Neural cell (in vitro differentiated cells): ENCODE data around the gene SLN. TPM values are rescaled to one million over a fixed set of nuclear protein-coding genes. Genes with fewer than 3 reads are reported as not detected.

ENCODE experiments used
- H2AFZ ChIP-seq: fragments of 200-600, 300-800 bp; sonication (generic), shearing (Covaris generic); 2 replicates; pipeline ENCODE4 v1.6.0; 2014; ENCODE audit warnings: low read depth, mild to moderate bottlenecking, antibody characterized with exemption, low read length, moderate library complexity
- H3F3A ChIP-seq: fragments of 200-600 bp; shearing (Covaris generic); 2 replicates; pipeline ENCODE4 v1.6.1; 2016; ENCODE audit warnings: mild to moderate bottlenecking, moderate library complexity, mixed read lengths, antibody characterized with exemption, low read length; ENCODE audit not compliant: insufficient read depth, poor library complexity, severe bottlenecking
- H3K27ac ChIP-seq: fragments of 200-600, 300-800 bp; sonication (generic), shearing (Covaris generic); 2 replicates; pipeline ENCODE4 v1.5.1; 2014; ENCODE audit warnings: mild to moderate bottlenecking, low read length, moderate library complexity
- H3K27me3 ChIP-seq: fragments of 300-800, 200-600 bp; sonication (generic), shearing (Covaris generic); 2 replicates; pipeline ENCODE4 v1.6.0; 2014; ENCODE audit warnings: mild to moderate bottlenecking, low read depth, low read length, moderate library complexity; ENCODE audit not compliant: insufficient read depth
- H3K36me3 ChIP-seq: fragments of 300-800, 200-600 bp; sonication (generic), shearing (Covaris generic); 2 replicates; pipeline ENCODE4 v1.5.1; 2014; ENCODE audit warnings: mild to moderate bottlenecking, antibody characterized with exemption, low read length, moderate library complexity; ENCODE audit not compliant: insufficient read depth
- H3K4me2 ChIP-seq: fragments of 300-800, 200-600 bp; sonication (generic), shearing (Covaris generic); 2 replicates; pipeline ENCODE4 v1.6.0; 2014; ENCODE audit warnings: mild to moderate bottlenecking, low read length
- H3K4me3 ChIP-seq: fragments of 300-800, 200-600 bp; sonication (generic), shearing (Covaris generic); 2 replicates; pipeline ENCODE4 v1.5.1; 2014; ENCODE audit warnings: mild to moderate bottlenecking, low read length, moderate library complexity
- H3K79me2 ChIP-seq: fragments of 200-600 bp; shearing (Covaris generic); replicated peaks from 2 replicates; pipeline ENCODE4 v1.6.0; 2014; ENCODE audit warnings: mild to moderate bottlenecking, low read length, moderate library complexity; ENCODE audit not compliant: insufficient read depth
- H3K9ac ChIP-seq: fragments of 300-800, 200-600 bp; sonication (generic), shearing (Covaris generic); 2 replicates; pipeline ENCODE4 v1.6.1; 2016; ENCODE audit warnings: mild to moderate bottlenecking, low read length, mixed read lengths
- H3K9me2 ChIP-seq: fragments of 200-600 bp; shearing (Covaris generic); 2 replicates; pipeline ENCODE4 v1.6.1; 2016; ENCODE audit warnings: mild to moderate bottlenecking, low read length, mixed read lengths; ENCODE audit not compliant: insufficient read depth
- H3K9me3 ChIP-seq: fragments of 200-600, 300-800 bp; sonication (generic), shearing (Covaris generic); 2 replicates; pipeline ENCODE4 v1.6.1; 2016; ENCODE audit warnings: mild to moderate bottlenecking, mixed run types, low read length, moderate library complexity, mixed read lengths
- H4K20me1 ChIP-seq: fragments of 200-600 bp; shearing (Covaris generic); 2 replicates; pipeline ENCODE4 v1.6.1; 2016; ENCODE audit warnings: mild to moderate bottlenecking, mixed run types; ENCODE audit not compliant: insufficient read depth
- CTCF ChIP-seq: fragments of 450-650 bp; IDR thresholded peaks from 2 replicates; pipeline ENCODE4 v1.5.1; 2014; ENCODE audit warnings: antibody characterized with exemption, mild to moderate bottlenecking, moderate library complexity; ENCODE audit not compliant: poor library complexity, severe bottlenecking
- EP300 ChIP-seq: fragments of 450-650 bp; conservative IDR thresholded peaks from 2 replicates; pipeline ENCODE4 v1.6.1; 2014; ENCODE audit warnings: antibody characterized with exemption, mild to moderate bottlenecking, moderate library complexity; ENCODE audit not compliant: poor library complexity, severe bottlenecking
- EZH2 ChIP-seq: fragments of 200-600, 300-800 bp; shearing (Covaris generic), sonication (generic); IDR thresholded peaks from 2 replicates; pipeline ENCODE4 v1.6.1; 2014; ENCODE audit warnings: antibody characterized with exemption, low read length, borderline replicate concordance, mild to moderate bottlenecking; ENCODE audit not compliant: insufficient read depth, poor library complexity, severe bottlenecking
- MXI1 ChIP-seq: fragments of 450-650 bp; conservative IDR thresholded peaks from 2 replicates; pipeline ENCODE4 v1.6.1; 2014; ENCODE audit warnings: antibody characterized with exemption, mild to moderate bottlenecking; ENCODE audit not compliant: poor library complexity, severe bottlenecking
- POLR2AphosphoS5 ChIP-seq: IDR thresholded peaks from 2 replicates; pipeline ENCODE4 v1.6.1; 2012
- RAD21 ChIP-seq: fragments of 450-650 bp; conservative IDR thresholded peaks from 2 replicates; pipeline ENCODE4 v1.6.1; 2014; ENCODE audit warnings: antibody characterized with exemption, mild to moderate bottlenecking, moderate library complexity
- SMC3 ChIP-seq: fragments of 450-650 bp; conservative IDR thresholded peaks from 2 replicates; pipeline ENCODE4 v1.6.1; 2014; ENCODE audit warnings: antibody characterized with exemption, mild to moderate bottlenecking, moderate library complexity; ENCODE audit not compliant: poor library complexity
- TAF1 ChIP-seq: IDR thresholded peaks from 2 replicates; pipeline ENCODE4 v1.6.1; 2012; ENCODE audit warnings: low read depth
- polyA plus RNA-seq: library from polyadenylated mRNA; depleted of rRNA; stranded (reverse); fragments of >200 nt; gene quantifications from 2 replicates; pipeline ENCODE4 v1.2.3, GENCODE V29; 2014
- TF ChIP-seq, protein P1 (sequence below): IDR thresholded peaks from 2 replicates; pipeline ENCODE4 v1.6.1; 2012; ENCODE audit warnings: borderline replicate concordance

SLN gene
- polyA plus RNA-seq, 1 donor from 2014 or later = not detected

DNA sequence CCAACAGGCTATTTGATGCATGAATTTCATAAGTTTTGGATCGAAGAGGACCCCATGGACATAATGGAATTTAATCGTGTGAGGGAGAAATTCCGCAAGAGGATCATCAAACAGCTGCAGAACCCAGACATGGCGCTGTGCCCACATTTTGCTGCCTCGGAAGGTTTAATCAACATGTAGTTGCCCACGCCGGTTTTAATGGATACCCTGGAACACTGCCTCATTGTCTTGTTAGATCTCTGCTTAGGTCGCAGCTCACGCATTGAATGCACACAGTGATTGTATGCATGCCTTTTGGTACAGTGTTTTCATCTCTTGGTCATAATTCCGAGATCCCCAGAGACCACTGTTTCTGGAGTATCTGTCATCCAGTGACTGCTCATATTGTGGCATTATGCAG lies 46.8 kb downstream of the SLN start:
- peak; percentile 34 for TF ChIP-seq POLR2AphosphoS5
- TF ChIP-seq TAF1 = no peak

GRCh38 chr11:107661656-107662055 lies 50.2 kb downstream of the SLN start:
- Histone ChIP-seq H3K36me3 (no peaks in the 10 kb centered on the region), H3K27me3 (no peaks in the 10 kb centered on the region), H3K79me2 (no peaks in the 10 kb centered on the region), H3K27ac (no peak overlapping the region), H3K9ac (no peak overlapping the region), H4K20me1 (no peaks in the 10 kb centered on the region), H2AFZ (no peak overlapping the region), H3K4me2 (no peak overlapping the region), H3F3A (no peaks in the 10 kb centered on the region), H3K9me3 (no peaks in the 10 kb centered on the region), H3K9me2 (no peaks in the 10 kb centered on the region), H3K4me3 (no peak overlapping the region)
- TF ChIP-seq SMC3 = no peak
- no peak for TF ChIP-seq RAD21
- TF ChIP-seq POLR2AphosphoS5 = no peak
- TF ChIP-seq EZH2 = no peak
- TF ChIP-seq MXI1 = no peak
- no peak for TF ChIP-seq TAF1

More for the DNA sequence above, 46.8 kb downstream of the SLN start:
- no peaks in the 10 kb centered on the region for H3K9me2 ChIP-seq
- no peak overlapping the region for H2AFZ ChIP-seq
- H3K4me2 ChIP-seq = no peak overlapping the region
- H3K9me3 ChIP-seq = no peaks in the 10 kb centered on the region
- no peak overlapping the region for H3K27ac ChIP-seq
- no peaks in the 10 kb centered on the region for H3K36me3 ChIP-seq
- H4K20me1 ChIP-seq = no peaks in the 10 kb centered on the region
- H3K4me3 ChIP-seq = no peak overlapping the region
- no peak overlapping the region for H3K9ac ChIP-seq
- no peaks in the 10 kb centered on the region for H3F3A ChIP-seq
- no peaks in the 10 kb centered on the region for H3K27me3 ChIP-seq
- no peaks in the 10 kb centered on the region for H3K79me2 ChIP-seq

GRCh38 chr11:107660066-107660465 lies 51.8 kb downstream of the SLN start:
- Histone ChIP-seq H3K36me3 (no peaks in the 10 kb centered on the region), H3K9ac (no peak overlapping the region), H3F3A (no peaks in the 10 kb centered on the region), H3K9me2 (no peaks in the 10 kb centered on the region), H3K79me2 (no peaks in the 10 kb centered on the region), H3K27ac (no peak overlapping the region), H2AFZ (no peak overlapping the region), H3K9me3 (no peaks in the 10 kb centered on the region), H4K20me1 (no peaks in the 10 kb centered on the region), H3K4me3 (no peak overlapping the region), H3K4me2 (no peak overlapping the region), H3K27me3 (no peaks in the 10 kb centered on the region)
- TF ChIP-seq, protein P1, sequence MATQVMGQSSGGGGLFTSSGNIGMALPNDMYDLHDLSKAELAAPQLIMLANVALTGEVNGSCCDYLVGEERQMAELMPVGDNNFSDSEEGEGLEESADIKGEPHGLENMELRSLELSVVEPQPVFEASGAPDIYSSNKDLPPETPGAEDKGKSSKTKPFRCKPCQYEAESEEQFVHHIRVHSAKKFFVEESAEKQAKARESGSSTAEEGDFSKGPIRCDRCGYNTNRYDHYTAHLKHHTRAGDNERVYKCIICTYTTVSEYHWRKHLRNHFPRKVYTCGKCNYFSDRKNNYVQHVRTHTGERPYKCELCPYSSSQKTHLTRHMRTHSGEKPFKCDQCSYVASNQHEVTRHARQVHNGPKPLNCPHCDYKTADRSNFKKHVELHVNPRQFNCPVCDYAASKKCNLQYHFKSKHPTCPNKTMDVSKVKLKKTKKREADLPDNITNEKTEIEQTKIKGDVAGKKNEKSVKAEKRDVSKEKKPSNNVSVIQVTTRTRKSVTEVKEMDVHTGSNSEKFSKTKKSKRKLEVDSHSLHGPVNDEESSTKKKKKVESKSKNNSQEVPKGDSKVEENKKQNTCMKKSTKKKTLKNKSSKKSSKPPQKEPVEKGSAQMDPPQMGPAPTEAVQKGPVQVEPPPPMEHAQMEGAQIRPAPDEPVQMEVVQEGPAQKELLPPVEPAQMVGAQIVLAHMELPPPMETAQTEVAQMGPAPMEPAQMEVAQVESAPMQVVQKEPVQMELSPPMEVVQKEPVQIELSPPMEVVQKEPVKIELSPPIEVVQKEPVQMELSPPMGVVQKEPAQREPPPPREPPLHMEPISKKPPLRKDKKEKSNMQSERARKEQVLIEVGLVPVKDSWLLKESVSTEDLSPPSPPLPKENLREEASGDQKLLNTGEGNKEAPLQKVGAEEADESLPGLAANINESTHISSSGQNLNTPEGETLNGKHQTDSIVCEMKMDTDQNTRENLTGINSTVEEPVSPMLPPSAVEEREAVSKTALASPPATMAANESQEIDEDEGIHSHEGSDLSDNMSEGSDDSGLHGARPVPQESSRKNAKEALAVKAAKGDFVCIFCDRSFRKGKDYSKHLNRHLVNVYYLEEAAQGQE = no peak
- TF ChIP-seq POLR2AphosphoS5 (no peak), SMC3 (no peak), EP300 (no peak), RAD21 (no peak), MXI1 (no peak), EZH2 (no peak), TAF1 (no peak), CTCF (no peak)
